Neural progenitor cell (in vitro differentiated cells): ENCODE measurements around the gene IQGAP2.

Experiments used
- EZH2 ChIP-seq: fragments of 200-600 bp; sonication (generic); IDR thresholded peaks from 2 replicates; pipeline ENCODE4 v1.6.1; 2017; ENCODE audit warnings: antibody characterized with exemption, mild to moderate bottlenecking, moderate library complexity
- EZH2phosphoT487 ChIP-seq: fragments of 200-600 bp; sonication (generic); IDR thresholded peaks from 2 replicates; pipeline ENCODE4 v1.6.1; 2017; ENCODE audit warnings: antibody characterized with exemption
- TF ChIP-seq, protein P1 (sequence below): fragments of 200-600 bp; sonication (generic); IDR thresholded peaks from 2 replicates; pipeline ENCODE4 v1.5.1; 2017; ENCODE audit warnings: antibody characterized with exemption, mild to moderate bottlenecking

GRCh38 chr5:76513476-76513875 lies 110.4 kb downstream of the IQGAP2 start:
- TF ChIP-seq, protein P1, sequence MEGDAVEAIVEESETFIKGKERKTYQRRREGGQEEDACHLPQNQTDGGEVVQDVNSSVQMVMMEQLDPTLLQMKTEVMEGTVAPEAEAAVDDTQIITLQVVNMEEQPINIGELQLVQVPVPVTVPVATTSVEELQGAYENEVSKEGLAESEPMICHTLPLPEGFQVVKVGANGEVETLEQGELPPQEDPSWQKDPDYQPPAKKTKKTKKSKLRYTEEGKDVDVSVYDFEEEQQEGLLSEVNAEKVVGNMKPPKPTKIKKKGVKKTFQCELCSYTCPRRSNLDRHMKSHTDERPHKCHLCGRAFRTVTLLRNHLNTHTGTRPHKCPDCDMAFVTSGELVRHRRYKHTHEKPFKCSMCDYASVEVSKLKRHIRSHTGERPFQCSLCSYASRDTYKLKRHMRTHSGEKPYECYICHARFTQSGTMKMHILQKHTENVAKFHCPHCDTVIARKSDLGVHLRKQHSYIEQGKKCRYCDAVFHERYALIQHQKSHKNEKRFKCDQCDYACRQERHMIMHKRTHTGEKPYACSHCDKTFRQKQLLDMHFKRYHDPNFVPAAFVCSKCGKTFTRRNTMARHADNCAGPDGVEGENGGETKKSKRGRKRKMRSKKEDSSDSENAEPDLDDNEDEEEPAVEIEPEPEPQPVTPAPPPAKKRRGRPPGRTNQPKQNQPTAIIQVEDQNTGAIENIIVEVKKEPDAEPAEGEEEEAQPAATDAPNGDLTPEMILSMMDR = no peak
- no peak for TF ChIP-seq EZH2
- no peak for TF ChIP-seq EZH2phosphoT487
